HepG2 (cell line): Measurements from ENCODE around the gene ATG13. TPM values are rescaled to one million over a fixed set of nuclear protein-coding genes. Genes with fewer than 3 reads are reported as not detected.

Source experiments
- KLF16 ChIP-seq, 2 experiments: sonication (generic) in 1 of 2; formaldehyde crosslinking in 1 of 2; IDR thresholded peaks; 2 replicates each; pipeline versions ENCODE4 v1.6.1 to v1.8.0; 2016 to 2023; ENCODE audit warnings: missing genetic modification reagents in 2 of 2, missing compliant biosample characterization in 1 of 2
- MAF1 ChIP-seq: sonication (generic); formaldehyde crosslinking; IDR thresholded peaks from 2 replicates; pipeline ENCODE4 v1.5.0; 2020; ENCODE audit warnings: missing genetic modification reagents, borderline replicate concordance
- MZF1 ChIP-seq: sonication (generic); formaldehyde crosslinking; IDR thresholded peaks from 2 replicates; pipeline ENCODE4 v1.8.1; 2023; ENCODE audit warnings: mild to moderate bottlenecking, missing genetic modification reagents, borderline replicate concordance
- NR2F6 ChIP-seq, 2 experiments: IDR thresholded peaks; 2 replicates each; pipeline ENCODE4 v1.6.1; 2016; ENCODE audit warnings: antibody characterized with exemption in 1 of 2, mild to moderate bottlenecking in 1 of 2
- POLR2A ChIP-seq, 2 experiments: IDR thresholded peaks; 2 replicates each; pipeline ENCODE4 v1.6.1; 2011; ENCODE audit warnings: low read depth in 2 of 2, low read length in 2 of 2, mild to moderate bottlenecking in 1 of 2, moderate library complexity in 1 of 2; ENCODE audit not compliant: insufficient read depth in 1 of 2
- POLR2AphosphoS5 ChIP-seq: IDR thresholded peaks from 2 replicates; pipeline ENCODE4 v1.6.1; 2012; ENCODE audit warnings: low read depth, low read length
- ZBTB38 ChIP-seq: sonication (generic); formaldehyde crosslinking; IDR thresholded peaks from 2 replicates; pipeline ENCODE4 v1.5.1; 2020; ENCODE audit warnings: mild to moderate bottlenecking, missing genetic modification reagents
- ZFY ChIP-seq: sonication (generic); formaldehyde crosslinking; IDR thresholded peaks from 2 replicates; pipeline ENCODE4 v1.4.0; 2020; ENCODE audit warnings: missing genetic modification reagents
- ZIK1 ChIP-seq: sonication (generic); formaldehyde crosslinking; IDR thresholded peaks from 2 replicates; pipeline ENCODE4 v1.5.0; 2020; ENCODE audit warnings: mild to moderate bottlenecking, low read depth, missing genetic modification reagents, borderline replicate concordance
- ZNF790 ChIP-seq: sonication (generic); formaldehyde crosslinking; IDR thresholded peaks from 2 replicates; pipeline ENCODE4 v1.8.0; 2022; ENCODE audit warnings: missing genetic modification reagents, mild to moderate bottlenecking, borderline replicate concordance
- ZSCAN31 ChIP-seq: sonication (generic); formaldehyde crosslinking; IDR thresholded peaks from 2 replicates; pipeline ENCODE4 v1.5.0; 2020; ENCODE audit warnings: low read depth, mild to moderate bottlenecking, missing genetic modification reagents
- ZSCAN9 ChIP-seq: IDR thresholded peaks from 2 replicates; pipeline ENCODE4 v1.6.1; 2016; ENCODE audit warnings: borderline replicate concordance
- polyA plus RNA-seq, 8 experiments: library from polyadenylated mRNA; depleted of rRNA in 3 of 8; stranded (reverse) in 7 of 8; unstranded in 1 of 8; fragments of >200 nt; fragmentation: Illumina TruSeq in 4 of 8; extraction: Trizol in 4 of 8; gene quantifications; 2 replicates each; pipeline versions ENCODE4 v1.2.1 to v1.2.3, GENCODE V29; 2011 to 2016; ENCODE audit warnings: low read depth in 4 of 8, missing spikeins in 1 of 8, mixed read lengths in 1 of 8; ENCODE audit not compliant: insufficient read depth in 1 of 8
- total RNA-seq, 5 experiments: library from RNA; depleted of rRNA; stranded (reverse); fragments of >200 nt; fragmentation: Illumina TruSeq; extraction: Trizol; gene quantifications; 2 replicates each; pipeline ENCODE4 v1.2.3, GENCODE V29; 2016; ENCODE audit warnings: low read depth in 1 of 5
- TF ChIP-seq, protein P1 (sequence below): sonication (generic); formaldehyde crosslinking; IDR thresholded peaks from 2 replicates; pipeline ENCODE4 v1.5.1; 2020; ENCODE audit warnings: mild to moderate bottlenecking, missing genetic modification reagents, moderate library complexity
- TF ChIP-seq, protein P2 (sequence below): IDR thresholded peaks from 2 replicates; pipeline ENCODE4 v1.6.1; 2016; ENCODE audit warnings: mild to moderate bottlenecking
- TF ChIP-seq, protein P3 (sequence below): sonication (generic); formaldehyde crosslinking; IDR thresholded peaks from 2 replicates; pipeline ENCODE4 v1.4.0; 2020; ENCODE audit warnings: missing genetic modification reagents; ENCODE audit errors: not compliant biosample characterization
- TF ChIP-seq, protein P4 (sequence below): fragments of 450-650 bp; IDR thresholded peaks from 2 replicates; pipeline ENCODE4 v1.6.1; 2016
- TF ChIP-seq, protein P5 (sequence below), 2 experiments: sonication (generic) in 1 of 2; formaldehyde crosslinking in 1 of 2; IDR thresholded peaks; 2 replicates each; pipeline versions ENCODE4 v1.6.1 to v1.9.0; 2014 to 2022; ENCODE audit warnings: antibody characterized with exemption in 1 of 2, borderline replicate concordance in 1 of 2, inconsistent platforms in 1 of 2, low read depth in 1 of 2, missing genetic modification reagents in 1 of 2

Gene ATG13
- total and polyA plus RNA-seq, 2 of the 13 experiments (the other 11 are each of a cell fraction or from before 2014, with no cell fraction given), result 55.0 to 77.3 TPM

DNA sequence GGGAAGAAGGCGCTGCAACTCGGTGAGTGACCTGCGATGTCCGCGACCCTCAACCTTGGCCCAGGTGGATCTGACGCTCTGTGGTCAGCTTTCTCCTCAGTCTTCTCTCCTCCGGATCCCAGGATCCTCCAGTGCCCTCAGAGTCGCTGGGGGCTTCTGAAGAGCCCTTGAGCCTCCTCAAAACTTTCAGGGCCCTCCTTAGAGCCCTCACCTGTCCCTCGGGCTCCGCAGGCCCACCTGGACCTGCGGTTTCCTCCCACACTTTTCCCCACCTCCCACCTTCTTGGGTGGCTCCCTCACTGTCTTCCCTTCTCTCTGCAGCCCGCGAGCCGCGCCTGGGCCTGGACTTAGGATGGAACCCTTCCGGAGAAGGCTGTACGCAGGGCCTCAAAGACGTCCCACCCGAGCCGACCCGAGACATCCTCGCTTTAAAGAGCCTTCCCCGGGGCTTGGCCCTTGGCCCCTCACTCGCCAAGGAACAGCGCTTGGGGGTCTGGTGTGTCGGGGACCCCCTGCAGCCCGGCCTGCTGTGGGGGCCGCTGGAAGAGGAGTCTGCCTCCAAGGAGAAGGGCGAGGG, 83.8 kb downstream of the ATG13 start (continued):
- TF ChIP-seq, protein P1, sequence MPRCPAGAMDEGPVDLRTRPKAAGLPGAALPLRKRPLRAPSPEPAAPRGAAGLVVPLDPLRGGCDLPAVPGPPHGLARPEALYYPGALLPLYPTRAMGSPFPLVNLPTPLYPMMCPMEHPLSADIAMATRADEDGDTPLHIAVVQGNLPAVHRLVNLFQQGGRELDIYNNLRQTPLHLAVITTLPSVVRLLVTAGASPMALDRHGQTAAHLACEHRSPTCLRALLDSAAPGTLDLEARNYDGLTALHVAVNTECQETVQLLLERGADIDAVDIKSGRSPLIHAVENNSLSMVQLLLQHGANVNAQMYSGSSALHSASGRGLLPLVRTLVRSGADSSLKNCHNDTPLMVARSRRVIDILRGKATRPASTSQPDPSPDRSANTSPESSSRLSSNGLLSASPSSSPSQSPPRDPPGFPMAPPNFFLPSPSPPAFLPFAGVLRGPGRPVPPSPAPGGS (CRISPR knock-in tag), result no peak
- TF ChIP-seq, protein P2, sequence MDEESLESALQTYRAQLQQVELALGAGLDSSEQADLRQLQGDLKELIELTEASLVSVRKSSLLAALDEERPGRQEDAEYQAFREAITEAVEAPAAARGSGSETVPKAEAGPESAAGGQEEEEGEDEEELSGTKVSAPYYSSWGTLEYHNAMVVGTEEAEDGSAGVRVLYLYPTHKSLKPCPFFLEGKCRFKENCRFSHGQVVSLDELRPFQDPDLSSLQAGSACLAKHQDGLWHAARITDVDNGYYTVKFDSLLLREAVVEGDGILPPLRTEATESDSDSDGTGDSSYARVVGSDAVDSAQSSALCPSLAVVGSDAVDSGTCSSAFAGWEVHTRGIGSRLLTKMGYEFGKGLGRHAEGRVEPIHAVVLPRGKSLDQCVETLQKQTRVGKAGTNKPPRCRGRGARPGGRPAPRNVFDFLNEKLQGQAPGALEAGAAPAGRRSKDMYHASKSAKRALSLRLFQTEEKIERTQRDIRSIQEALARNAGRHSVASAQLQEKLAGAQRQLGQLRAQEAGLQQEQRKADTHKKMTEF (CRISPR knock-in tag), result no peak
- TF ChIP-seq ZNF790 (CRISPR knock-in tag), result 0 out of 2 replicates have a peak, but pooled peaks have one; percentile 2
- TF ChIP-seq ZFY (CRISPR knock-in tag), result peak; percentile 65
- TF ChIP-seq ZIK1 (CRISPR knock-in tag), result no peak
- no peak for TF ChIP-seq KLF16 (CRISPR knock-in tag; IDR thresholded peaks at IDR 0.05)
- no peak for TF ChIP-seq NR2F6 (IDR thresholded peaks at IDR 0.05)
- TF ChIP-seq NR2F6 (CRISPR knock-in tag; IDR thresholded peaks at IDR 0.05), result no peak
- TF ChIP-seq ZSCAN9 (CRISPR knock-in tag), result no peak
- TF ChIP-seq MAF1, result no peak
- TF ChIP-seq ZSCAN31 (CRISPR knock-in tag), result no peak
- TF ChIP-seq, protein P3, sequence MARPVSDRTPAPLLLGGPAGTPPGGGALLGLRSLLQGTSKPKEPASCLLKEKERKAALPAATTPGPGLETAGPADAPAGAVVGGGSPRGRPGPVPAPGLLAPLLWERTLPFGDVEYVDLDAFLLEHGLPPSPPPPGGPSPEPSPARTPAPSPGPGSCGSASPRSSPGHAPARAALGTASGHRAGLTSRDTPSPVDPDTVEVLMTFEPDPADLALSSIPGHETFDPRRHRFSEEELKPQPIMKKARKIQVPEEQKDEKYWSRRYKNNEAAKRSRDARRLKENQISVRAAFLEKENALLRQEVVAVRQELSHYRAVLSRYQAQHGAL (CRISPR knock-in tag), result no peak
- TF ChIP-seq POLR2AphosphoS5, result peak; percentile 51; the same call in 1 of the 2 replicates
- TF ChIP-seq POLR2A (IDR thresholded peaks at IDR 0.05; ENCODE audit: insufficient read depth in 1 of 2, low read depth in 2 of 2, low read length in 2 of 2), result peak in 1 of 2 experiments; percentile 72; a peak in 2 of 4 replicates
- no peak for TF ChIP-seq MZF1 (CRISPR knock-in tag)
- TF ChIP-seq, protein P4, sequence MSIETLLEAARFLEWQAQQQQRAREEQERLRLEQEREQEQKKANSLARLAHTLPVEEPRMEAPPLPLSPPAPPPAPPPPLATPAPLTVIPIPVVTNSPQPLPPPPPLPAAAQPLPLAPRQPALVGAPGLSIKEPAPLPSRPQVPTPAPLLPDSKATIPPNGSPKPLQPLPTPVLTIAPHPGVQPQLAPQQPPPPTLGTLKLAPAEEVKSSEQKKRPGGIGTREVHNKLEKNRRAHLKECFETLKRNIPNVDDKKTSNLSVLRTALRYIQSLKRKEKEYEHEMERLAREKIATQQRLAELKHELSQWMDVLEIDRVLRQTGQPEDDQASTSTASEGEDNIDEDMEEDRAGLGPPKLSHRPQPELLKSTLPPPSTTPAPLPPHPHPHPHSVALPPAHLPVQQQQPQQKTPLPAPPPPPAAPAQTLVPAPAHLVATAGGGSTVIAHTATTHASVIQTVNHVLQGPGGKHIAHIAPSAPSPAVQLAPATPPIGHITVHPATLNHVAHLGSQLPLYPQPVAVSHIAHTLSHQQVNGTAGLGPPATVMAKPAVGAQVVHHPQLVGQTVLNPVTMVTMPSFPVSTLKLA, result no peak
- TF ChIP-seq, protein P5, sequence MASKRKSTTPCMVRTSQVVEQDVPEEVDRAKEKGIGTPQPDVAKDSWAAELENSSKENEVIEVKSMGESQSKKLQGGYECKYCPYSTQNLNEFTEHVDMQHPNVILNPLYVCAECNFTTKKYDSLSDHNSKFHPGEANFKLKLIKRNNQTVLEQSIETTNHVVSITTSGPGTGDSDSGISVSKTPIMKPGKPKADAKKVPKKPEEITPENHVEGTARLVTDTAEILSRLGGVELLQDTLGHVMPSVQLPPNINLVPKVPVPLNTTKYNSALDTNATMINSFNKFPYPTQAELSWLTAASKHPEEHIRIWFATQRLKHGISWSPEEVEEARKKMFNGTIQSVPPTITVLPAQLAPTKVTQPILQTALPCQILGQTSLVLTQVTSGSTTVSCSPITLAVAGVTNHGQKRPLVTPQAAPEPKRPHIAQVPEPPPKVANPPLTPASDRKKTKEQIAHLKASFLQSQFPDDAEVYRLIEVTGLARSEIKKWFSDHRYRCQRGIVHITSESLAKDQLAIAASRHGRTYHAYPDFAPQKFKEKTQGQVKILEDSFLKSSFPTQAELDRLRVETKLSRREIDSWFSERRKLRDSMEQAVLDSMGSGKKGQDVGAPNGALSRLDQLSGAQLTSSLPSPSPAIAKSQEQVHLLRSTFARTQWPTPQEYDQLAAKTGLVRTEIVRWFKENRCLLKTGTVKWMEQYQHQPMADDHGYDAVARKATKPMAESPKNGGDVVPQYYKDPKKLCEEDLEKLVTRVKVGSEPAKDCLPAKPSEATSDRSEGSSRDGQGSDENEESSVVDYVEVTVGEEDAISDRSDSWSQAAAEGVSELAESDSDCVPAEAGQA (IDR thresholded peaks at IDR 0.05; ENCODE audit: low read depth), result no peak
- TF ChIP-seq, protein P5 (CRISPR knock-in tag; IDR thresholded peaks at IDR 0.05; ENCODE audit: borderline replicate concordance), result no peak
- no peak for TF ChIP-seq ZBTB38 (CRISPR knock-in tag)
